Chondrocyte (in vitro differentiated cells): ENCODE measurements around the gene AGXT. TPM values are rescaled to one million over a fixed set of nuclear protein-coding genes. Genes with fewer than 3 reads are reported as not detected.

Experiments
- DNase-seq: peaks from one replicate; pipeline ENCODE4 v3.0.0; 2021; ENCODE audit warnings: mixed read lengths, low spot score
- H3K27ac Mint-ChIP-seq: one replicate; pipeline ENCODE4 v1.8.0; 2021; ENCODE audit warnings: mild to moderate bottlenecking, moderate library complexity, mixed read lengths; ENCODE audit not compliant: unreplicated experiment
- H3K27me3 Mint-ChIP-seq: 2 replicates; pipeline ENCODE4 v1.8.0; 2021; ENCODE audit warnings: low read depth, mixed read lengths
- H3K36me3 Mint-ChIP-seq: 2 replicates; pipeline ENCODE4 v1.8.0; 2021; ENCODE audit warnings: low read depth, mixed read lengths
- H3K4me1 Mint-ChIP-seq: 2 replicates; pipeline ENCODE4 v1.8.0; 2021; ENCODE audit warnings: low read depth, mild to moderate bottlenecking, mixed read lengths
- H3K4me3 Mint-ChIP-seq: one replicate; pipeline ENCODE4 v1.8.0; 2021; ENCODE audit warnings: mild to moderate bottlenecking, moderate library complexity, mixed read lengths; ENCODE audit not compliant: unreplicated experiment
- H3K9me3 Mint-ChIP-seq: 2 replicates; pipeline ENCODE4 v1.8.0; 2021; ENCODE audit warnings: low read depth, mixed read lengths
- total RNA-seq: library from RNA; stranded (reverse); gene quantifications from 3 replicates; pipeline ENCODE4 v1.2.1, GENCODE V29; 2021
- TF ChIP-seq, protein P1 (sequence below): fragments of 200-600 bp; sonication (generic); IDR thresholded peaks from 2 replicates; pipeline ENCODE4 v1.5.0; 2021; ENCODE audit warnings: antibody characterized with exemption, mild to moderate bottlenecking, moderate library complexity

The AGXT gene
- total RNA-seq, 1 donor from 2014 or later = not detected

DNA sequence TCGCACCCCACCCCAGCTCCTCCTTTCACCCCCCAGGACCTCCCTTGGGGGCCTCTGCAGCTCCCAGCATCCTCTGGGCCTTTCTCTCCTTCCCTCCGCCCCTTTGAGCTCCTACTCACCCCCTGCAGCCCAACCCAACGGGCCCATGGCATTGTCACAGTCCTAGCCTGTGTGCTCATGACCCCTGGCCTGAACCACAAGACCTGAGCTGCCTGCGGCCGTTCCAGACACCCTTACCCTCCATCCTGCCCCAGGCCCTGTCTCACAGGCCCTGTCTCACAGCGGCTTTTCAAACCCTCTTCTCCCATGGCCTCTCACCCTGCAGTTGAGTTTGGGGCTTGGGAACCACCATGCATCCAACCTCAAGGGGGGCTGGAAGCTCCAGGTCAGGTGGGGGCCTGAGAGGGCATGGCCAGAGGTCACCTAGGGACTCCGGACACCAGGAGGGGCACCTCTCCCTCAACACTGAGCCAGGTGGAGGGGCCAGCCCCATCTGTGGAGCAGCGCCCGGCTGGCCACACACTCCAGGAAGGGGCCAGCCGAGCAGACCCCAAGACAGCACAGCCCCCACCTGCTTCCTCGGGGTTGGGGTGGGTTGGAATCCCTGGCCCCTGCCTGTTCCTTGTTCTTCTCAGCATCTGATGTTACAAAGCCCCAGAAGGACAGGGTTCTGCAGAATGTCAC is 20.4 kb downstream of the AGXT start:
- Mint-ChIP-seq H3K9me3 (no peaks in the 10 kb centered on the region), H3K27ac (no peak overlapping the region), H3K27me3 (peaks cover 4% of the 10 kb centered on the region), H3K4me1 (peaks cover 4% of the 10 kb centered on the region), H3K36me3 (no peaks in the 10 kb centered on the region), H3K4me3 (no peak overlapping the region)
- peak; percentile 48 for DNase-seq
- TF ChIP-seq, protein P1, sequence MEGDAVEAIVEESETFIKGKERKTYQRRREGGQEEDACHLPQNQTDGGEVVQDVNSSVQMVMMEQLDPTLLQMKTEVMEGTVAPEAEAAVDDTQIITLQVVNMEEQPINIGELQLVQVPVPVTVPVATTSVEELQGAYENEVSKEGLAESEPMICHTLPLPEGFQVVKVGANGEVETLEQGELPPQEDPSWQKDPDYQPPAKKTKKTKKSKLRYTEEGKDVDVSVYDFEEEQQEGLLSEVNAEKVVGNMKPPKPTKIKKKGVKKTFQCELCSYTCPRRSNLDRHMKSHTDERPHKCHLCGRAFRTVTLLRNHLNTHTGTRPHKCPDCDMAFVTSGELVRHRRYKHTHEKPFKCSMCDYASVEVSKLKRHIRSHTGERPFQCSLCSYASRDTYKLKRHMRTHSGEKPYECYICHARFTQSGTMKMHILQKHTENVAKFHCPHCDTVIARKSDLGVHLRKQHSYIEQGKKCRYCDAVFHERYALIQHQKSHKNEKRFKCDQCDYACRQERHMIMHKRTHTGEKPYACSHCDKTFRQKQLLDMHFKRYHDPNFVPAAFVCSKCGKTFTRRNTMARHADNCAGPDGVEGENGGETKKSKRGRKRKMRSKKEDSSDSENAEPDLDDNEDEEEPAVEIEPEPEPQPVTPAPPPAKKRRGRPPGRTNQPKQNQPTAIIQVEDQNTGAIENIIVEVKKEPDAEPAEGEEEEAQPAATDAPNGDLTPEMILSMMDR = no peak

DNA sequence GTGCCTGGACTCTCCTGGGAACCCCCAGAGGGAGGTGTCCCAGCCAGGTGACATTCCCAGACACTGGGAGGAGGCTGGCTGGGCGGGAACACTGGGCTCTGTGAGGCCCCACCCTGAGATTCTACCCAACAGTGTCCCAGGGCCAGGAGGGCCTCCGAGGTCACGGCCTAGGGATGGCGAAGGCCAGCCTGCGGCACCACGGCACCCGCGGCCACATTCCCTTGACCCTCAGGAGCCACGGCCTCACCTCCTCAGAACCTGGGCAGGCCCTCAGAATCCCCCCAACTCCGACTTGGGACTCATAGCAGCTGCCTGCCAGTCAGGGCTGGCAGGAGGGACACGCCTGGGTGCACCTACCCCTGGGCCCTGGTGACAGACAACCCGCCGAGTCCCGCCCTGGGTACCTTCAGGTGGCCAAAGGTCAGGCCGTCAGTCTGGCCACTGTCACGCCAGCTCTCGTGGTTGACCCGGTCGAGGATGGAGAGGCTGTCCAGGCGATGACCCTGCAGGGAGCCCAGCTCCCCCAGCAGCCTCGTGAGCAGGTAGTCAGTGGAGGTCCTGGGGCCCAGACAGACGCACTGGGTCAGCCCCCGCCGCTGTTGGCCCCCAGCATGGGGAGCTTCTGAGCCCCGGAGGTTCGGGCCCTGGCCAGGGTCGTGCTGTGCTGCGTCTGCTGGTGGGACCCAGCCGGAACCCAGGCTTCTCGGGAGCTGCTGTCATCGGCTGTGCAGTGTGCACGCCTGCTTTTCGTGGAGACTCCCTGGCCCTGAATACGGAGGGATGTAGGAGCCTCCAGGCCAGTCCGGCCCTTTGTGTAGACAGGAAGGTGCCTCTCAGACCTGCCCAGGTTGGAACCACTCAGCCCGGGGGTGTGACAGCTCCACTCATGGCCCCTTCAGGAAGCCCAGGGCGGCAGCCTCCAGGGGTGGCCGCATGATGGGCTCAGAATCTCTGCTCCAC is 21.3 kb downstream of the AGXT start:
- no peaks in the 10 kb centered on the region for H3K9me3 Mint-ChIP-seq
- TF ChIP-seq, protein P1 = no peak
- no peak overlapping the region for H3K4me3 Mint-ChIP-seq
- no peaks in the 10 kb centered on the region for H3K36me3 Mint-ChIP-seq
- peaks cover 4% of the 10 kb centered on the region for H3K4me1 Mint-ChIP-seq
- DNase-seq = peak; percentile 82
- H3K27ac Mint-ChIP-seq = no peak overlapping the region
- peaks cover 4% of the 10 kb centered on the region for H3K27me3 Mint-ChIP-seq

DNA sequence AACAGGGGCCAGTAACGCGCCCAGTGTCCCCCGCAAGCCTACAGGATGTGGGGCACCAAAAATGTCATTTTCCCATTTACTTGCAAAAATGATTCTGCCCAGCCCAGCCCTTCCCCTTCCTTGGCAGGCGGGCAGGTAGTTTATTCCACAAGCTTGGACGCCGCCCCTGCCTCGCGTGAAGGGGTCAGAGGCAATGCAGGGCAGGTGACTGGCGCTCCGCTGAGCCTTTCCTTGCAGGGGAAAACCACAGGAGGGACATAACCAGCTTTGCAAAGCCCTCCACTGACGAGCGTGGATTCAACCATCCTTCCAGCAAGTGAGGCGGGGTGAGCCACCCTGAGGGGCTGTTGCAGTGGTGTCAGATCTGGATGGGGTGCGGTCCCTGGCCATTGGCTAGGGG is 22.1 kb downstream of the AGXT start:
- no peaks in the 10 kb centered on the region for H3K36me3 Mint-ChIP-seq
- TF ChIP-seq, protein P1 = no peak
- no peak overlapping the region for H3K4me3 Mint-ChIP-seq
- H3K9me3 Mint-ChIP-seq = no peaks in the 10 kb centered on the region
- no peak overlapping the region for H3K27ac Mint-ChIP-seq
- DNase-seq = no peak
- H3K27me3 Mint-ChIP-seq = peaks cover 4% of the 10 kb centered on the region
- peaks cover 4% of the 10 kb centered on the region for H3K4me1 Mint-ChIP-seq

DNA sequence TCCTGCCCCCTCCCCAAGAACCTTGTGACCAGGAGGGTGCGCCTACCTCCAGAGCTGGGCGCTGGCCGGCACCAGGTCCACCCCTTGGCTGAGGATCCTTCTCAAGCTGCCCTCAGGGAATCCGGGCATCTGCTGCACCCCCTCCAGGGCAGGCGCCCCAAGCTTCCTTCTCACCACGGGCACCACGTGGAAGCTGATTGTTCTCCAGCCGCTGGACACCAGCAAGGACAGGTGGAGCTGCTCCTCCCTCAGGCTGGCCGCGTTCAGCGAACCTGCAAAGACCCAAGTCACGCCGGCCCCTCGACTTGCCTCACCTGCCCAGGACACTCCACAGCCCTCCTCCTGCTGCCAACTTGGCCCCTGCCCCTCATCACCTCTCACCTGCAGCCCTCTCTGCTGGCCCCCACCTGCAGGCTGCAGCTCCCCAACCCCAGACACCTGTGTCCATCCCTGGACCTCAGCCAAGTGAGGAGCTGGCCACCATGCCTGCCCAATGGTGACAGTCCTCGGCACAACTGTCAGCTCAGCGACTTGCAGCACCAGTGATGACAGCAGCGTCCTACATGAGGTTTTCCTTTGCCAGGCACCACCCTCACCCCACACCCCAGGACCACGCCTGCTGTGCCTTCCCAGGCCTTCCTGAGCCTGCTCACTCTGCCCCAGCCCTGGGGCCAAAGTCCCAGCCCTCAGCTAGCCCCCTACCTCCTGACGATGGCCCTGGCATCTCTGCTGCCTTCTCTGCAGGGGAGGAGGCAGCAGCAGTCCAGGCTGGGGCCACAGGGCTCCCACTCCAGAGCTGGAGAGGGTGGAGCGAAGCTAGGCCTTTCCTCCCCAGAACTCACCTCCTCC is 23.1 kb downstream of the AGXT start:
- TF ChIP-seq, protein P1 = no peak
- Mint-ChIP-seq H3K4me3 (no peak overlapping the region), H3K4me1 (peaks cover 4% of the 10 kb centered on the region), H3K27me3 (peaks cover 4% of the 10 kb centered on the region), H3K9me3 (no peaks in the 10 kb centered on the region), H3K36me3 (no peaks in the 10 kb centered on the region), H3K27ac (no peak overlapping the region)
- DNase-seq = no peak

DNA sequence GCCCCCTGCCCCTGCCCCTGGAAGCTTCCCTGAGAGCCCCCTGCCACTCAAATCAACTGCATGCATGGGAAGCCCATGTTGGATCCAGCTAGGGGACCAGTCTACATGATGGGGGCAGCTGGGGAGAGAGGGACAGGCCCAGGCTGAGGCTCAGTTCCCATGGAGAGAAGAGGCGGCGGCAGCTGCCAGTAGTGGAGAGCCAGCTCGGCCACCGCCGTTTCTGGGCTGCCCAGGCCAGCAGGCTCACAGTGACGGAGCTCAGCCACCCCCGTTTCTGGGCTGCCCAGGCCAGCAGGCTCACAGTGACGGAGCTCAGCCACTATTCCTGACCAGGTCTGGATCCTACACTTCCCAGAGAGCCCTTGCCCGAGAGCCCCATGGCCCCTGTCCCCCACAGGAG is 23.7 kb downstream of the AGXT start:
- TF ChIP-seq, protein P1 = no peak
- no peak overlapping the region for H3K27ac Mint-ChIP-seq
- H3K27me3 Mint-ChIP-seq = peaks cover 5% of the 10 kb centered on the region
- H3K36me3 Mint-ChIP-seq = no peaks in the 10 kb centered on the region
- H3K4me1 Mint-ChIP-seq = peaks cover 4% of the 10 kb centered on the region
- H3K4me3 Mint-ChIP-seq = no peak overlapping the region
- no peaks in the 10 kb centered on the region for H3K9me3 Mint-ChIP-seq
- no peak for DNase-seq
